ENCODE data around the gene ARHGAP8.
"Not testable (repeated sequence)": the region's sequence is repeated elsewhere in the genome, so short reads cannot be mapped to it uniquely, and the experiment has no call there.

ARHGAP8 gene

DNA sequence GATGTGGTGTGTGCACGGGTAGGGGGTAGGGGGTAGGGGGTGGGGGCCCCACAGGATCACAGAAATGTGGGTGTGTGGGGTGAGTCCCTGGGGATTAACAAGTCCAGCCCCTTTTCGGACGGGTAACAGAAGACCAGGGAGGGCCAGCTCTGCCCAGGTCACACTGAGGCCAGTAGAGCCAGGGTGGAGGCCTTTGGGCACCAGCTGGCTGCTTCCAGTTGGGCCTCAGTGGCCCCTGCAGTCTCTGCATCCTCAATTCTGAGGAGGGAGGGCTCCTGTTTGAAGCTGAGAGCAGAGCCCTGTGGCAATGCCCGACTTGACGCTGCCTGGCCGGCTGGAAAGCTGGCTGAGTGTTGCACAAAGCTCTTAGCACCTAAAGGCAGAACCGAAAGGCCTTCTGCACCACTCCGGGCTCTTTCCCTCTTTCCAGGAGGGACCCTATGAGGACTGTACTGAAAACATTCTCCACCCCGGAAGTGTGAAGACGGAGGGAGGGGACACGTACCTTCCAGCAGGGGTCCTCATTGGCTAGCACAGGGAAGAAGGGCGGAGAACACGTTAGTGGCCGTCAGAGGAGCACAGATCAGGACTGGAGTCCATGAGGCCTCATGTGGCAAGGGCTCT lies 137.0 kb downstream of the ARHGAP8 start:
- intact Hi-C loops (cut with DNase I): no loop called here
- peak in 5 of 42 donors; percentile 1 to 30 (median 5) for DNase-seq

DNA sequence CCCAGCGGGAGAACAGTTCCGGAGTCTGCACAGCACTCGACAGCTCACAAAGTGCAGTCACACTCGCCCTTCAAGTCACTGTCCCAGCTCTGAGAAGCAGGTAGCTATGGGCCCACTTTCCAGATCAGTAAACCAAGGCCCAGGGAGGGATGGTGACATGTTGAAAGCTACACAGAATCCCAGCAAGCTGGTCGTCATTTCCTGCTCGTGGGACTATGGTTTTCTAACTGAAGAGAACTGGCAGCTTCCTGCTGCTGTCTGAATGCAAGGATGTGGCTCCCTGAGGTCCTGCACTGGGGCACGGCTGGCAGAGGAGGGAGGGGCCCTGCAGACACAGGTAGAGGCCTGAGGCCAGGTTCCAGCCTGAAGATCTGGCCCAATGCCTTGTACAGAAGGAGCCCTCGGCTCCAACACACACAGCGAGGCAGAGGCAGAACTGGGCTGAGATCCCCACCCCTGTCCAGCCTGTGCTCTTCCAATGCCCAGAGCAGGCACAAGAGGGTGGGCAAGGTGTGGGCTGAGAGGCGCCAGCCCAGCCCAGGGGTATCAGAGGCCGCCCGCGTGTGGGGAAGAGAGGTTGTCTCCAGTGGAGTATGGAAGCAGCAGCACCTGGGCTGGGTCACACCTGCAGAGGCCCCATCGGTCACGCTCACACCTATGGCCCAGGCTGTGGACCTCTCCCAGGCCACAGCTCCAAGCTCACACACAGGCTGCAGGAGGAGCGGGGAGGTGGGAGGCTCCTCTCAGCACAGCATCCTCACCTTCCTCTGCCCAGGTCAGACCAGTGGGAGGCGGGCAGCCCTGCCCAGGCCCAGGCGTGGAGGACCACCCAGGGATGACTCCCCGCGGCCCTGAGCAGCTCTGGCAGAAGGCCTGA lies 138.3 kb downstream of the ARHGAP8 start:
- peak in 4 of 42 donors; percentile 3 to 22 (median 12) for DNase-seq
- intact Hi-C loops (cut with DNase I): no loop called here

DNA sequence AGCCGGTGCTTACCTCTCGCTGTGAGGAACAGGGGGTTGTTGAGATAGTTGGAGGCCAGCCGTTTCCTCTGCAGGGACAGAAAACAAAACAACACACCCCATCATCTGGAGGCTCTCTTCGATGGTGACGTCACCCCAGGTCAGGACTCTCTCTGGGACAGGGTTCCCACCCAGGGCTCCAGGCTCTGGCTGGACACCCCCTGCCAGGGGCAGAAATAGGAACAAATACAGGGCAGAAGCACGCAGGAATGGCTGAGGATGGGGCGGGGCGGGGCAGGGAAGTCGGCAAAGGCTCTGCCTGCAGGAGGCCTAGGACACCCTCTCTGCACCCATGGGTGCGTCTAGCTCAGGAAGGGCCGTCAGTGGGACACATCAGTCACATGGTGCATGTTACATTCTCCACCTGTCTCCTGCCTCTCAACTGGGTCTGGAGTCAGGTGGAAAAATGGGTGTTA lies 138.9 kb downstream of the ARHGAP8 start:
- DNase-seq: peak in 2 of 42 donors; percentile 6 to 25
- intact Hi-C loops (cut with DNase I): no loop called here

- DNase-seq: peak in 4 of 42 donors; percentile 5 to 15 (median 12)
- intact Hi-C loops (cut with DNase I): no loop called here
These were observed 139.4 kb downstream of the ARHGAP8 start for GRCh38 chr22:44891791-44892190.

DNA sequence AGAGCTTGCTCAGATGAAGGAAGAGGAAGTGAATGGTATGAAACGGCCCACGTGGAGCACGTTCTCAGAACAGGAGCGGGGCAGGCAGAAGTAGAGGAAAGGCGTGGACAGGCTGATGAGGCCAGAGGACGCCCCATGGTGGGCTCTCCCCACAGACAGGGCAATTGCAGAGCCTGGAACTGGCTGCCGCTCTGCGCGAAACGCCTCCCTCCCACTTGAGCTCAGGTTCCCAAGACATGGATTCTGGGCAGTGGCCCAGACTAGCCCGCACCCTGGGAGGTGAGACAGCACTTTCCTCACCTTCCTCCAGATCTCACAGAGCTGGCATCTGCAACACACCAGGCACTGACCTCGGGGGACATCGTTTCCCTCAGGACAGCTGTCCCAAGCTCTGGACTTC lies 139.9 kb downstream of the ARHGAP8 start:
- intact Hi-C loops (cut with DNase I): no loop called here
- DNase-seq: peak in 5 of 42 donors; percentile 3 to 29 (median 10)

- intact Hi-C loops (cut with DNase I): no loop called here
- peak in 5 of 42 donors; percentile 4 to 23 (median 7) for DNase-seq
These were observed 140.7 kb downstream of the ARHGAP8 start for GRCh38 chr22:44892803-44893730.

GRCh38 chr22:44893731-44894080 lies 141.3 kb downstream of the ARHGAP8 start:
- intact Hi-C loops (cut with DNase I): no loop called here
- DNase-seq: peak in 4 of 42 donors; percentile 3 to 33 (median 12)

GRCh38 chr22:44894321-44894720 lies 141.9 kb downstream of the ARHGAP8 start:
- intact Hi-C loops (cut with DNase I): no loop called here
- DNase-seq: peak in 4 of 42 donors; percentile 7 to 17 (median 13)

GRCh38 chr22:44894782-44895181 lies 142.4 kb downstream of the ARHGAP8 start:
- intact Hi-C loops (cut with DNase I): no loop called here
- DNase-seq: peak in 6 of 42 donors; percentile 3 to 28 (median 7)

GRCh38 chr22:44895296-44896055 lies 143.1 kb downstream of the ARHGAP8 start:
- intact Hi-C loops (cut with DNase I): no loop called here

GRCh38 chr22:44898236-44898635 lies 145.9 kb downstream of the ARHGAP8 start:
- intact Hi-C loops (cut with DNase I): no loop called here
- DNase-seq: peak in 6 of 42 donors; percentile 2 to 21 (median 11)

More at GRCh38 chr22:44895296-44896055, 143.1 kb downstream of the ARHGAP8 start:
- DNase-seq: peak in 6 of 42 donors; percentile 5 to 19 (median 12)

- no peak for DNase-seq
- intact Hi-C loops (cut with DNase I): no loop called here
These were observed 148.9 kb downstream of the ARHGAP8 start for GRCh38 chr22:44901301-44901700.

GRCh38 chr22:44903164-44903563 lies 150.8 kb downstream of the ARHGAP8 start:
- intact Hi-C loops (cut with DNase I); DNase-seq: not testable (repeated sequence)

DNA sequence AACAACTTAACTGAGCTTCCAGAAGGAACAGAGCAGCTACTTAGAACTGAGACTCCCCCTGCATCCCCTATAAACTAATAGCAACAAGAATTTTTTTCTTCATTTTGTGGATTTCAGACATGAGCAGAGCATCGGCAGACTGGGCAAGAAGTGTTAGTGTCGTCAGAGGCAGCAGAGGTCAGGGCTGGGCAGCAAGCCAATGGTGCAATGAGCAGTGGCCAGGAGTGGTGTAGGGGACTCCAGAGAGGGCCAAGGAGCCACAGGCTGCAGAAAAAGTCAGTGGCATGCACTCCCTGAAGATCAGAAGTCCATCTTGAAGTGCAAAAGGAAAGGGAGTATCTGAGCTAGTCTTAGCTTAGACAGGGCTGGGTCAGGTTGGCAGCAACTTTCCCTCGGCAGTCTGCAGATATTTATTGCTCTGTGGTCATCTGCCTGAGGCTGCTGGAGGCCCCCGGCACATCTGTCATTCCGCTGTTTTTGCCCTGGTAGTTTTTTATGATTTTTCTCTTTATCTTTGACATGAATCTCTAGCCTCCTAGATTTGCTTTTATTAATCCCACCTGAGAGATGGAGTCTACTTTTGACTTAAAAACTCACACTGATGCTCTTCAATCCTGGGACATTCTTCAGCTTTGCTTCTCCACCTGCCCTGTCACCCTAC lies 152.2 kb downstream of the ARHGAP8 start:
- peak in 1 of 42 donors; percentile 16 for DNase-seq
- intact Hi-C loops (cut with DNase I): not testable (repeated sequence)

- DNase-seq: peak in 3 of 42 donors; percentile 8 to 27 (median 16)
- intact Hi-C loops (cut with DNase I): no loop called here
These were observed 154.0 kb downstream of the ARHGAP8 start for GRCh38 chr22:44906248-44906936.

DNA sequence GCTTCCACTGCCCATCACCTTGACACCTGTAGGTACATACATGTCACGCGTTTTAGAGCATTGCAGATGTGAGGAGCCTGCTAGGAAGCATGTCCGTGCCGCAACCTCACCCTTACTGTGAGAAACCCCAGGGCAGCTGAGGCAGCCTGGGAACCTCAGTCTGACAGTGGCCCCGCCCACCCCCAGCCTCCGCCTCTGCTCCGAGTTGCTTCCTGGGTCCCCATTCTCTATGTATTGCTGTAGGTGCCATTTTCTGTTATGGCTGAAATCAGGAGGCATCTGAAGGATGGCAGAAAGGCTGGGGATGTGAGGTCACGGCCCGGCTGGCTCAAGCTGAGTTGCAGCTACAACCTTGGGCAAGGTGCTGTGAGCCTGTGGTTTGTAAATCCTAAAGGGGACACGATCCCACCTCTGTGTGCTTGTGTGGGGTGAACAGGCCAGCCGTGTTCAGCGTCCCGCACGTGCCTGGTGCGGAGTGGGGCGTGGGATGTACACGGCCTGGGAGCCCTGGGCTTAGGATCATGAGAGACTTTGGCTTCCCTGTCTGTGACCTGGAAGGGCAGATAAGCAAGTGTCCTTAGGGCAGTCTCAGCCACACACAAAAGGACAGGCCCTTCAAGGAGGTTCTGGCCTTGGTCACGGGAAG lies 154.7 kb downstream of the ARHGAP8 start:
- intact Hi-C loops (cut with DNase I): no loop called here
- DNase-seq: peak in 2 of 42 donors; percentile 14 to 20

All from head of caudate nucleus (tissue), 42 donors.